ENCODE data around the gene FKBP1B.

- no peak for TF ChIP-seq CTCF (IDR thresholded peaks at IDR 0.05; ENCODE audit: extremely low read depth in 1 of 2, insufficient read depth in 1 of 2, low read depth in 1 of 2, low read length in 2 of 2)
- TF ChIP-seq MAX (IDR thresholded peaks at IDR 0.05; ENCODE audit: insufficient read depth, insufficient read length): no peak
- TF ChIP-seq POLR2AphosphoS5 (IDR thresholded peaks at IDR 0.05; ENCODE audit: insufficient read depth, low read depth, low read length): no peak
- TF ChIP-seq POLR2A (IDR thresholded peaks at IDR 0.05; ENCODE audit: low read depth, low read length): no peak
- TF ChIP-seq JUN (IDR thresholded peaks at IDR 0.05; ENCODE audit: borderline replicate concordance, insufficient read depth, insufficient read length, low read depth): no peak
- TF ChIP-seq EZH2 (IDR thresholded peaks at IDR 0.05; ENCODE audit: borderline replicate concordance, low read depth, low read length, severe bottlenecking): no peak
- TF ChIP-seq GATA2 (IDR thresholded peaks at IDR 0.05; ENCODE audit: insufficient read depth, insufficient read length, low read depth, low read length): no peak
- no peak for TF ChIP-seq FOS (IDR thresholded peaks at IDR 0.05; ENCODE audit: borderline replicate concordance, insufficient read depth, low read length)
Observed at GRCh38 chr2:24050041-24050979, 769 bp downstream of the FKBP1B start.
